SJSA1 (cell line): ENCODE data around the gene IFNL2. TPM values are rescaled to one million over a fixed set of nuclear protein-coding genes. Genes with fewer than 3 reads are reported as not detected.

ENCODE experiments used
- DNase-seq, 2 experiments: peaks; one replicate each; pipeline ENCODE4 v3.0.0-alpha.2; 2015 to 2020; ENCODE audit warnings: low spot score in 2 of 2, low read depth in 1 of 2
- H3K27ac ChIP-seq: fragments of 250-450 bp; sonication (Bioruptor Pico); 2 replicates; pipeline ENCODE4 v1.5.1; 2020; ENCODE audit warnings: mild to moderate bottlenecking, moderate library complexity
- H3K27me3 ChIP-seq: fragments of 250-450 bp; sonication (Bioruptor Pico); replicated peaks from 2 replicates; pipeline ENCODE4 v1.5.1; 2020; ENCODE audit warnings: mild to moderate bottlenecking, moderate library complexity
- H3K36me3 ChIP-seq: fragments of 250-450 bp; sonication (Bioruptor Pico); 2 replicates; pipeline ENCODE4 v1.5.1; 2020; ENCODE audit warnings: mild to moderate bottlenecking
- H3K4me1 ChIP-seq: fragments of 250-450 bp; sonication (Bioruptor Pico); replicated peaks from 2 replicates; pipeline ENCODE4 v1.6.1; 2021; ENCODE audit warnings: mild to moderate bottlenecking
- H3K4me3 ChIP-seq: fragments of 250-450 bp; sonication (Bioruptor Pico); 2 replicates; pipeline ENCODE4 v1.5.1; 2020; ENCODE audit warnings: mild to moderate bottlenecking
- H3K9me3 ChIP-seq: fragments of 250-450 bp; sonication (Bioruptor Pico); replicated peaks from 2 replicates; pipeline ENCODE4 v1.5.1; 2020; ENCODE audit warnings: mild to moderate bottlenecking
- total RNA-seq: library from RNA; depleted of rRNA; stranded (reverse); fragments of >200 nt; shearing (Covaris generic); gene quantifications from 2 replicates; pipeline ENCODE4 v1.2.3, GENCODE V29; 2014

Gene IFNL2
- total RNA-seq, 1 experiment from 2014 or later, result not detected

- H3K27me3 ChIP-seq, result peaks cover 31% of the 10 kb centered on the region
- no peak overlapping the region for H3K4me3 ChIP-seq
- DNase-seq, result no peak
- no peaks in the 10 kb centered on the region for H3K4me1 ChIP-seq
- no peaks in the 10 kb centered on the region for H3K9me3 ChIP-seq
- H3K36me3 ChIP-seq, result no peaks in the 10 kb centered on the region
- H3K27ac ChIP-seq, result no peak overlapping the region
Observed at GRCh38 chr19:39296906-39297305, 28.7 kb downstream of the IFNL2 start.

GRCh38 chr19:39297931-39298634 lies 29.9 kb downstream of the IFNL2 start:
- H3K4me1 ChIP-seq, result no peaks in the 10 kb centered on the region
- H3K27me3 ChIP-seq, result peaks cover 34% of the 10 kb centered on the region
- H3K27ac ChIP-seq, result no peak overlapping the region
- H3K4me3 ChIP-seq, result no peak overlapping the region
- no peaks in the 10 kb centered on the region for H3K9me3 ChIP-seq
- DNase-seq, result no peak
- H3K36me3 ChIP-seq, result no peaks in the 10 kb centered on the region

GRCh38 chr19:39299404-39299803 lies 31.2 kb downstream of the IFNL2 start:
- no peak overlapping the region for H3K4me3 ChIP-seq
- H3K27me3 ChIP-seq, result peaks cover 31% of the 10 kb centered on the region
- no peak overlapping the region for H3K27ac ChIP-seq
- no peak for DNase-seq
- no peaks in the 10 kb centered on the region for H3K4me1 ChIP-seq
- no peaks in the 10 kb centered on the region for H3K9me3 ChIP-seq
- H3K36me3 ChIP-seq, result no peaks in the 10 kb centered on the region

GRCh38 chr19:39299832-39300231 lies 31.6 kb downstream of the IFNL2 start:
- peaks cover 33% of the 10 kb centered on the region for H3K27me3 ChIP-seq
- H3K4me3 ChIP-seq, result no peak overlapping the region
- no peaks in the 10 kb centered on the region for H3K4me1 ChIP-seq
- DNase-seq, result no peak
- H3K36me3 ChIP-seq, result no peaks in the 10 kb centered on the region
- no peak overlapping the region for H3K27ac ChIP-seq
- no peaks in the 10 kb centered on the region for H3K9me3 ChIP-seq

- DNase-seq, result no peak
- no peaks in the 10 kb centered on the region for H3K9me3 ChIP-seq
- H3K36me3 ChIP-seq, result no peaks in the 10 kb centered on the region
- no peak overlapping the region for H3K27ac ChIP-seq
- peaks cover 44% of the 10 kb centered on the region for H3K27me3 ChIP-seq
- H3K4me3 ChIP-seq, result no peak overlapping the region
- no peaks in the 10 kb centered on the region for H3K4me1 ChIP-seq
Observed at GRCh38 chr19:39301021-39301420, 32.8 kb downstream of the IFNL2 start.

GRCh38 chr19:39301562-39301961 lies 33.4 kb downstream of the IFNL2 start:
- Histone ChIP-seq H3K36me3 (no peaks in the 10 kb centered on the region), H3K9me3 (no peaks in the 10 kb centered on the region), H3K4me3 (no peak overlapping the region), H3K4me1 (no peaks in the 10 kb centered on the region), H3K27me3 (peaks cover 46% of the 10 kb centered on the region), H3K27ac (no peak overlapping the region)
- DNase-seq, result no peak

GRCh38 chr19:39303373-39304184 lies 35.4 kb downstream of the IFNL2 start:
- Histone ChIP-seq H3K36me3 (no peaks in the 10 kb centered on the region), H3K27me3 (peaks cover 61% of the 10 kb centered on the region), H3K4me1 (peaks cover 6% of the 10 kb centered on the region)

GRCh38 chr19:39304185-39304513 lies 36.0 kb downstream of the IFNL2 start:
- no peak for DNase-seq
- no peak overlapping the region for H3K4me3 ChIP-seq
- H3K27ac ChIP-seq, result no peak overlapping the region
- no peaks in the 10 kb centered on the region for H3K9me3 ChIP-seq
- H3K36me3 ChIP-seq, result no peaks in the 10 kb centered on the region
- peaks cover 6% of the 10 kb centered on the region for H3K4me1 ChIP-seq
- peaks cover 66% of the 10 kb centered on the region for H3K27me3 ChIP-seq

More at GRCh38 chr19:39303373-39304184, 35.4 kb downstream of the IFNL2 start:
- Histone ChIP-seq H3K4me3 (no peak overlapping the region), H3K9me3 (no peaks in the 10 kb centered on the region), H3K27ac (no peak overlapping the region)
- no peak for DNase-seq

GRCh38 chr19:39304701-39305571 lies 36.7 kb downstream of the IFNL2 start:
- no peak overlapping the region for H3K27ac ChIP-seq
- no peaks in the 10 kb centered on the region for H3K9me3 ChIP-seq
- H3K4me1 ChIP-seq, result peaks cover 6% of the 10 kb centered on the region
- H3K4me3 ChIP-seq, result no peak overlapping the region
- H3K27me3 ChIP-seq, result peaks cover 66% of the 10 kb centered on the region
- H3K36me3 ChIP-seq, result no peaks in the 10 kb centered on the region
- no peak for DNase-seq

- H3K27me3 ChIP-seq, result peaks cover 63% of the 10 kb centered on the region
Observed at GRCh38 chr19:39306075-39306474, 37.9 kb downstream of the IFNL2 start.

GRCh38 chr19:39307046-39307821 lies 39.0 kb downstream of the IFNL2 start:
- H3K27ac ChIP-seq, result no peak overlapping the region
- no peaks in the 10 kb centered on the region for H3K36me3 ChIP-seq
- H3K9me3 ChIP-seq, result no peaks in the 10 kb centered on the region
- H3K4me3 ChIP-seq, result no peak overlapping the region
- H3K27me3 ChIP-seq, result peaks cover 52% of the 10 kb centered on the region
- peaks cover 6% of the 10 kb centered on the region for H3K4me1 ChIP-seq
- DNase-seq, result no peak

More at GRCh38 chr19:39306075-39306474, 37.9 kb downstream of the IFNL2 start:
- Histone ChIP-seq H3K4me3 (no peak overlapping the region), H3K36me3 (no peaks in the 10 kb centered on the region), H3K27ac (no peak overlapping the region), H3K4me1 (peaks cover 6% of the 10 kb centered on the region), H3K9me3 (no peaks in the 10 kb centered on the region)
- DNase-seq, result no peak

GRCh38 chr19:39307822-39308530 lies 39.8 kb downstream of the IFNL2 start:
- Histone ChIP-seq H3K27me3 (peaks cover 48% of the 10 kb centered on the region), H3K4me3 (no peak overlapping the region), H3K27ac (no peak overlapping the region), H3K4me1 (peaks cover 6% of the 10 kb centered on the region), H3K9me3 (no peaks in the 10 kb centered on the region), H3K36me3 (no peaks in the 10 kb centered on the region)
- DNase-seq, result no peak
